B cell (primary cell): ENCODE results near the gene AP1S3. TPM values are rescaled to one million over a fixed set of nuclear protein-coding genes. Genes with fewer than 3 reads are reported as not detected.

Experiments used
- ATAC-seq: fragments of 200-7000 bp; cut with Tn5 transposase; one replicate; pipeline ENCODE4 v1.10.0; 2021; ENCODE audit warnings: low read depth, mild to moderate bottlenecking, moderate number of reproducible peaks, moderate library complexity
- CTCF ChIA-PET: fragments of 350-600 bp; sonication (Branson Sonifier 250); formaldehyde crosslinking; loops from one replicate; lab custom pipeline; 2021; ENCODE audit warnings: antibody characterized with exemption, inconsistent platforms; lab: Charles Lee
- POLR2A ChIA-PET: fragments of 350-600 bp; sonication (Branson Sonifier 250); formaldehyde crosslinking; loops from one replicate; lab custom pipeline; 2021; ENCODE audit warnings: antibody characterized with exemption; lab: Charles Lee
- DNase-seq: peaks from one replicate; pipeline ENCODE4 v3.0.0; 2013
- H2AFZ ChIP-seq: 2 replicates; pipeline ENCODE4 v1.6.1; 2012; ENCODE audit warnings: mild to moderate bottlenecking, low read depth, low read length; ENCODE audit not compliant: insufficient read depth, poor library complexity, severe bottlenecking
- H3K27ac ChIP-seq, 2 donors: 1 replicate in 1 of 2; 2 replicates in 1 of 2; pipeline ENCODE4 v1.5.1; 2012 to 2013; ENCODE audit warnings: low read length in 2 of 2, mild to moderate bottlenecking in 2 of 2, moderate library complexity in 1 of 2
- H3K27me3 ChIP-seq, 4 experiments: fragments of 200-600 bp in 1 of 4; sonication (generic) in 1 of 4; replicated peaks in 1 of 4; 1 replicate in 2 of 4; 2 replicates in 2 of 4; pipeline versions ENCODE4 v1.6.1 to v1.7.0; 2013 to 2016; ENCODE audit warnings: low read length in 3 of 4, mild to moderate bottlenecking in 2 of 4, mixed read lengths in 1 of 4, moderate library complexity in 1 of 4; ENCODE audit not compliant: insufficient read depth in 4 of 4, control insufficient read depth in 3 of 4; ENCODE audit errors: control extremely low read depth in 1 of 4
- H3K36me3 ChIP-seq, 2 experiments: replicated peaks in 1 of 2; 1 replicate in 1 of 2; 2 replicates in 1 of 2; pipeline versions ENCODE4 v1.6.1 to v1.7.1; 2013; ENCODE audit warnings: low read length in 1 of 2; ENCODE audit not compliant: insufficient read depth in 2 of 2, control insufficient read depth in 1 of 2; ENCODE audit errors: control extremely low read depth in 1 of 2, extremely low read depth in 1 of 2
- H3K4me1 ChIP-seq, 2 donors: fragments of 200-600 bp in 1 of 2; sonication (generic) in 1 of 2; 1 replicate in 1 of 2; 2 replicates in 1 of 2; pipeline versions ENCODE4 v1.5.1 to v1.6.1; 2013 to 2017; ENCODE audit warnings: low read length in 2 of 2; ENCODE audit not compliant: control insufficient read depth in 2 of 2, insufficient read depth in 2 of 2
- H3K4me2 ChIP-seq: replicated peaks from 2 replicates; pipeline ENCODE3; 2012; ENCODE audit warnings: mild to moderate bottlenecking, low read depth, low read length; ENCODE audit not compliant: poor library complexity, severe bottlenecking
- H3K4me3 ChIP-seq, 5 experiments: fragments of 200-600 bp in 1 of 5; sonication (generic) in 1 of 5; 1 replicate in 3 of 5; 2 replicates in 2 of 5; pipeline versions ENCODE4 v1.5.1 to v1.7.0; 2011 to 2016; ENCODE audit warnings: low read length in 4 of 5, mild to moderate bottlenecking in 4 of 5, low read depth in 2 of 5, control low read depth in 1 of 5, moderate library complexity in 1 of 5; ENCODE audit not compliant: insufficient read depth in 1 of 5; ENCODE audit errors: control extremely low read depth in 1 of 5, extremely low read depth in 1 of 5
- H3K79me2 ChIP-seq: fragments of 200-600 bp; sonication (generic); one replicate; pipeline ENCODE4 v1.6.0; 2016; ENCODE audit warnings: low read length; ENCODE audit not compliant: control insufficient read depth, insufficient read depth
- H3K9ac ChIP-seq: fragments of 200-600 bp; sonication (generic); 2 replicates; pipeline ENCODE4 v1.6.1; 2017; ENCODE audit warnings: mild to moderate bottlenecking, low read length, moderate library complexity
- H3K9me3 ChIP-seq, 3 donors: one replicate each; pipeline versions ENCODE4 v1.6.1 to v1.7.1; 2013; ENCODE audit warnings: low read length in 2 of 3; ENCODE audit not compliant: control insufficient read depth in 2 of 3, insufficient read depth in 1 of 3; ENCODE audit errors: control extremely low read depth in 1 of 3
- H4K20me1 ChIP-seq: 2 replicates; pipeline ENCODE4 v1.6.0; 2012; ENCODE audit warnings: mild to moderate bottlenecking, low read length; ENCODE audit not compliant: insufficient read depth, control insufficient read depth, poor library complexity, severe bottlenecking
- H3K27ac Mint-ChIP-seq: one replicate; pipeline ENCODE4 v1.8.0; 2021; ENCODE audit warnings: mixed read lengths
- H3K27me3 Mint-ChIP-seq: one replicate; pipeline ENCODE4 v1.8.0; 2021; ENCODE audit warnings: mixed read lengths
- H3K4me1 Mint-ChIP-seq: one replicate; pipeline ENCODE4 v1.8.0; 2021; ENCODE audit warnings: mixed read lengths
- H3K4me3 Mint-ChIP-seq: one replicate; pipeline ENCODE4 v1.8.0; 2021; ENCODE audit warnings: mixed read lengths
- H3K9me3 Mint-ChIP-seq: one replicate; pipeline ENCODE4 v1.8.0; 2022; ENCODE audit warnings: mixed read lengths; ENCODE audit not compliant: insufficient read depth
- CTCF ChIP-seq: fragments of 200-600 bp; IDR thresholded peaks from one replicate; pipeline ENCODE4 v1.8.0; 2022; ENCODE audit warnings: antibody characterized with exemption, mild to moderate bottlenecking
- EZH2 ChIP-seq: IDR thresholded peaks from 2 replicates; pipeline ENCODE4 v1.6.1; 2012; ENCODE audit warnings: borderline replicate concordance, low read depth, mild to moderate bottlenecking, moderate library complexity, low read length; ENCODE audit not compliant: insufficient read depth, poor library complexity, severe bottlenecking
- WGBS: methylation state at CpG from one replicate; pipeline ENCODE4 v1.1.5; 2013; ENCODE audit warnings: missing lambda C conversion rate; ENCODE audit not compliant: insufficient coverage; 5-methylcytosine and 5-hydroxymethylcytosine counted together
- intact Hi-C: fragments of 100-400 bp; cut with micrococcal nuclease; formaldehyde crosslinking; loops from one replicate; pipeline ENCODE4 v1.10.0; 2022
- polyA plus RNA-seq: library from polyadenylated mRNA; depleted of rRNA; stranded (reverse); fragments of >200 nt; gene quantifications from 2 replicates; pipeline ENCODE4 v1.2.3, GENCODE V29; 2012
- total RNA-seq, 2 donors: library from RNA; stranded (reverse); fragments of 120-200 nt in 1 of 2; gene quantifications; 1 replicate in 1 of 2; 2 replicates in 1 of 2; pipeline versions ENCODE4 v1.2.3 to v1.2.4, GENCODE V29; 2013 to 2022

AP1S3 gene
- total and polyA plus RNA-seq, 2 donors (not counting 1 experiment from before 2014, with no cell fraction given), result 7.2 to 41.4 TPM

DNA sequence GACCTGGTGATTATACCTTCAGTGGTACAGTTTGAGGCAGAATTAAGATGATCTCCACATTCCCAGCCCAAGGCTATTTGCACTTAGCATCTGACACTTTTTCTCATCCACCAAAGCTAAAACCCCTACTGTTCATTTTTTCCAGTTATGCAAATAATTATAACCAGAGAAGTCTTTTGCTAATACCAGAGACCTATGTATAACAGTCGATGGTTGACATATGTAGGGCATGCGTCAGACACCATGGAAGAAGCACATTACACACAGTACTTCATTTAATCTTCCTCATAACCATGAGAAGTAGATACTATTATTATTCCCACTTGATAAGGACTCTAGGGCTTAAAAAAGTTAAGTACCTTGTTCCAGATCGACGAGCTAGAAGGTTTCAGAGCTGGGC, 36.5 kb downstream of the AP1S3 start:
- Mint-ChIP-seq H3K4me1 (peaks cover 67% of the 10 kb centered on the region), H3K4me3 (no peak overlapping the region), H3K9me3 (peaks cover 3% of the 10 kb centered on the region), H3K27ac (peak overlapping the region; percentile 22), H3K27me3 (no peaks in the 10 kb centered on the region)
- no peak overlapping the region for H3K4me3 ChIP-seq
- H3K9me3 ChIP-seq, result no peaks in the 10 kb centered on the region
- ChIA-PET CTCF (no interaction called here), POLR2A (interaction anchor here (0.6 kb wide), 1 partner anchor 68 kb away, joined by 3 read pairs; no protein-coding TSS in a partner anchor)
- WGBS, result no CpG with 5 or more reads among the region's 4 CpGs
- H3K9ac ChIP-seq, result no peak overlapping the region
- DNase-seq, result no peak
- no peak overlapping the region for H3K4me2 ChIP-seq
- H2AFZ ChIP-seq, result no peak overlapping the region
- no peak for ATAC-seq
- intact Hi-C loops, result no loop called here
- peaks cover 72% of the 10 kb centered on the region for H3K79me2 ChIP-seq
- no peaks in the 10 kb centered on the region for H3K36me3 ChIP-seq
- TF ChIP-seq CTCF, result no peak
- no peak for TF ChIP-seq EZH2
- peaks cover 14 to 30% of the 10 kb centered on the region in 2 donors for H3K4me1 ChIP-seq
- H3K27ac ChIP-seq, result no peak overlapping the region
- H3K27me3 ChIP-seq, result no peaks in the 10 kb centered on the region
- H4K20me1 ChIP-seq, result no peaks in the 10 kb centered on the region

DNA sequence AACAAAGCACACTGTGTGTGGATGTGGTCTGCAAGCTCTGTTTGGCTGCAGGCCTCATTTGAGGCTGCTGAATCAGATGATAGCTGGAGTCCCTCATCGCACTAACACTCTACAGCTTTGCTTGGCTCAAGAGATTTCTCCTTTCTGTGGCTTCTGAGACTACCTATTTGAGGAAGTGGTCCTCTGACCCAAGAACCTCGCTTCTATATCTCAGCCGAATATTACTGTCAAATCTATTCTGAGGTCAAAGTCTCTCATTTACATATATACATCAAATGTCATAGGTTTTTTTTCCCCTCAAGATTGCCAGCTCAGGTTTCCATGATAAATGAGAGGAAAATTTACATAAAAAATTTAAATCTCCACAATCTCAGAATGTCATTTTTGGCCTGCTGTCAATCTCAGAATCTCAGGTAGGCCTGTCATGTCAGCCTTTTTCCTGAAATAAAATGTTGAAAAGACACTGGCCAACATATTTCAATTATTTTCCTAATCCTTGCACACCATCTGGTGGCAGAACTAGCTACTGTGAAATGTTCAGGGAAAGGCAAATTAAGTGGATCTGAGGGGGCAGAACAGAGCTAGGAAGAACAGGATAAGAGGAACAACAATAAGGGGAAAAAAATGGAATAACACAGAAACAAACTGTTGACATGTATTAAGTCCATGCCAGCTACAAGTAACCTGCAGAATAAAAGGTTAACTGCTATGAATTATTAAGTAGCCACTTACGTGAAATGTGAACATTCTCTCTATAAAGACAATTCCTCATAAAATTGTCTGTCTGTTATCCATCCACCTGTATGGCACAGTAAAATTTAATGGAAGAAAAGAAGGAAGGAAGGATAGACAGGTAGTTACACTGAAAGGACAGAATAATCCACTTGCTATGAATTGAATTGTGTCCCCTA, 39.3 kb downstream of the AP1S3 start:
- H3K79me2 ChIP-seq, result peaks cover 73% of the 10 kb centered on the region
- H3K27ac ChIP-seq, result peak overlapping the region in 1 of 2 donors; percentile 7
- POLR2A ChIA-PET, result interaction anchor here (0.7 kb wide), 1 partner anchor 1159 kb away, joined by 3 read pairs; no protein-coding TSS in a partner anchor
- H2AFZ ChIP-seq, result no peak overlapping the region
- CTCF ChIA-PET, result interaction anchor here (0.7 to 2.1 kb wide), 12 partner anchors 9 to 172 kb away, joined by 3 to 10 read pairs (median 4); partner anchors contain the start of gene AP1S3
- TF ChIP-seq CTCF, result no peak
- no peak for TF ChIP-seq EZH2
- H3K4me3 Mint-ChIP-seq, result peak overlapping the region; percentile 0
- H3K9me3 Mint-ChIP-seq, result peaks cover 3% of the 10 kb centered on the region
- DNase-seq (peak; percentile 57), ATAC-seq (peak; percentile 74)
- H3K9ac ChIP-seq, result no peak overlapping the region
- H3K9me3 ChIP-seq, result no peaks in the 10 kb centered on the region
- WGBS, result no CpG with 5 or more reads among the region's 4 CpGs
- H3K27me3 ChIP-seq, result no peaks in the 10 kb centered on the region
- peak overlapping the region; percentile 45 for H3K4me2 ChIP-seq
- H3K27me3 Mint-ChIP-seq, result no peaks in the 10 kb centered on the region
- H3K4me1 Mint-ChIP-seq, result peaks cover 49% of the 10 kb centered on the region
- H3K4me1 ChIP-seq, result peaks cover 14 to 21% of the 10 kb centered on the region in 2 donors
- H4K20me1 ChIP-seq, result no peaks in the 10 kb centered on the region
- peak overlapping the region; percentile 56 for H3K27ac Mint-ChIP-seq
- intact Hi-C loops, result no loop called here
- no peak overlapping the region for H3K4me3 ChIP-seq
- no peaks in the 10 kb centered on the region for H3K36me3 ChIP-seq
